OCI-LY3 (cell line): ENCODE data around the gene BNC2.

Experiments
- H2AFZ ChIP-seq: fragments of 200-600, 300-600 bp; shearing (Covaris generic); 2 replicates; pipeline ENCODE4 v1.6.0; 2014; ENCODE audit warnings: antibody characterized with exemption, low read depth, low read length
- H3K27ac ChIP-seq: fragments of 200-600, 300-600 bp; sonication (generic); 2 replicates; pipeline ENCODE4 v1.5.1; 2014; ENCODE audit warnings: mild to moderate bottlenecking, low read length, moderate library complexity, mixed read lengths
- H3K27me3 ChIP-seq: fragments of 200-600, 300-600 bp; sonication (generic); 2 replicates; pipeline ENCODE4 v1.6.1; 2014; ENCODE audit warnings: low read depth, low read length, mixed read lengths
- H3K36me3 ChIP-seq: fragments of 200-600, 300-600 bp; sonication (generic); replicated peaks from 2 replicates; pipeline ENCODE3; 2014; ENCODE audit warnings: low read depth, low read length, mixed read lengths
- H3K4me1 ChIP-seq: fragments of 300-600, 200-600 bp; sonication (generic); 2 replicates; pipeline ENCODE4 v1.6.1; 2014; ENCODE audit warnings: low read length, mixed read lengths
- H3K4me2 ChIP-seq: fragments of 200-600, 300-600 bp; sonication (generic); 2 replicates; pipeline ENCODE4 v1.6.1; 2014; ENCODE audit warnings: low read length, mixed read lengths
- H3K4me3 ChIP-seq: fragments of 300-600, 200-600 bp; sonication (generic); 2 replicates; pipeline ENCODE4 v1.5.1; 2014; ENCODE audit warnings: antibody characterized with exemption, mild to moderate bottlenecking, low read length, moderate library complexity
- H3K79me2 ChIP-seq: fragments of 300-600, 200-600 bp; shearing (Covaris generic); 2 replicates; pipeline ENCODE4 v1.6.1; 2014; ENCODE audit warnings: mild to moderate bottlenecking, low read length, mixed read lengths
- H3K9ac ChIP-seq: fragments of 300-600, 200-600 bp; shearing (Covaris generic); 2 replicates; pipeline ENCODE4 v1.6.0; 2014; ENCODE audit warnings: mild to moderate bottlenecking, low read length, moderate library complexity
- H3K9me3 ChIP-seq: fragments of 200-600, 300-600 bp; shearing (Covaris generic); 2 replicates; pipeline ENCODE4 v1.6.1; 2014; ENCODE audit warnings: low read length, mixed read lengths; ENCODE audit not compliant: insufficient read depth
- H4K20me1 ChIP-seq: fragments of 200-600, 300-600 bp; sonication (generic); 2 replicates; pipeline ENCODE4 v1.6.1; 2016; ENCODE audit warnings: low read length, mixed read lengths; ENCODE audit not compliant: insufficient read depth
- CTCF ChIP-seq: fragments of 200-600, 300-600 bp; sonication (generic); IDR thresholded peaks from 2 replicates; pipeline ENCODE4 v1.5.1; 2014; ENCODE audit warnings: antibody characterized with exemption, low read length, low read depth
- EZH2phosphoT487 ChIP-seq: fragments of 200-600 bp; shearing (Covaris generic); IDR thresholded peaks from 2 replicates; pipeline ENCODE4 v1.6.1; 2018; ENCODE audit warnings: antibody characterized with exemption, mixed run types, low read depth

Gene BNC2

GRCh38 chr9:16611983-16612382, 258.5 kb downstream of the BNC2 start:
- H3K79me2 ChIP-seq: no peaks in the 10 kb centered on the region
- no peaks in the 10 kb centered on the region for H3K27me3 ChIP-seq
- no peaks in the 10 kb centered on the region for H3K4me1 ChIP-seq
- H3K9me3 ChIP-seq: no peaks in the 10 kb centered on the region
- no peaks in the 10 kb centered on the region for H3K36me3 ChIP-seq
- no peak overlapping the region for H3K9ac ChIP-seq
- no peak overlapping the region for H3K4me2 ChIP-seq
- H3K27ac ChIP-seq: no peak overlapping the region
- no peak overlapping the region for H3K4me3 ChIP-seq
- no peaks in the 10 kb centered on the region for H4K20me1 ChIP-seq
- no peak for TF ChIP-seq CTCF
- TF ChIP-seq EZH2phosphoT487: no peak
- H2AFZ ChIP-seq: no peak overlapping the region

- no peaks in the 10 kb centered on the region for H4K20me1 ChIP-seq
- H3K4me1 ChIP-seq: no peaks in the 10 kb centered on the region
- H3K79me2 ChIP-seq: no peaks in the 10 kb centered on the region
- H3K4me2 ChIP-seq: no peak overlapping the region
- H3K9ac ChIP-seq: no peak overlapping the region
- no peaks in the 10 kb centered on the region for H3K27me3 ChIP-seq
- H3K36me3 ChIP-seq: no peaks in the 10 kb centered on the region
- no peaks in the 10 kb centered on the region for H3K9me3 ChIP-seq
- TF ChIP-seq CTCF (no peak), EZH2phosphoT487 (no peak)
- H3K27ac ChIP-seq: no peak overlapping the region
- no peak overlapping the region for H3K4me3 ChIP-seq
- no peak overlapping the region for H2AFZ ChIP-seq
Observed at GRCh38 chr9:16611001-16611400, 259.5 kb downstream of the BNC2 start.

GRCh38 chr9:16610538-16610937, 259.9 kb downstream of the BNC2 start:
- no peak for TF ChIP-seq EZH2phosphoT487
- no peak for TF ChIP-seq CTCF
- Histone ChIP-seq H3K4me3 (no peak overlapping the region), H3K27ac (no peak overlapping the region), H4K20me1 (no peaks in the 10 kb centered on the region), H3K4me2 (no peak overlapping the region), H3K79me2 (no peaks in the 10 kb centered on the region), H3K36me3 (no peaks in the 10 kb centered on the region), H3K4me1 (no peaks in the 10 kb centered on the region), H3K27me3 (no peaks in the 10 kb centered on the region), H2AFZ (no peak overlapping the region), H3K9me3 (no peaks in the 10 kb centered on the region), H3K9ac (no peak overlapping the region)

GRCh38 chr9:16608906-16609305, 261.6 kb downstream of the BNC2 start:
- no peak overlapping the region for H3K9ac ChIP-seq
- no peak overlapping the region for H3K27ac ChIP-seq
- no peak overlapping the region for H2AFZ ChIP-seq
- H3K9me3 ChIP-seq: no peaks in the 10 kb centered on the region
- H3K4me3 ChIP-seq: no peak overlapping the region
- no peaks in the 10 kb centered on the region for H3K4me1 ChIP-seq
- no peaks in the 10 kb centered on the region for H4K20me1 ChIP-seq
- TF ChIP-seq CTCF (no peak), EZH2phosphoT487 (no peak)
- H3K36me3 ChIP-seq: no peaks in the 10 kb centered on the region
- H3K79me2 ChIP-seq: no peaks in the 10 kb centered on the region
- no peaks in the 10 kb centered on the region for H3K27me3 ChIP-seq
- H3K4me2 ChIP-seq: no peak overlapping the region
